ENCODE measurements around the gene IRS2.

IRS2 gene

DNA sequence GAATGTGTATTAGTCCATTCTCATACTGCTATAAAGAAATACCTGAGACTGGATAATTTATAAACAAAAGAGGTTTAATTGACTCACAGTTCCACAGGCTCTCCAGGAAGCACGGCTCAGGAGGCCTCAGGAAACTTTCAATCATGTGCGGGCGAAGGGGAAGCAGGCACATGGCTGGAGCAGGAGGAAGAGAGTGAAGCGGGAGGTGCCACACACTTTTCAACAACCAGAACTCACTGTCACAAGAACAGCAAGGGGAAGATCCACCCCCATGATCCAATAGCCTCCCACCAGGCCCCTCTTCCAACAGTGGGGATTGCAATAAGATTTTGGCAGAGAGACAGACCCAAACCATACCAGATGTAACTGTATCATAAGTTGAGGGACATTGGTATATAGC lies 72.7 kb downstream of the IRS2 start:
- TF ChIP-seq, protein P1, sequence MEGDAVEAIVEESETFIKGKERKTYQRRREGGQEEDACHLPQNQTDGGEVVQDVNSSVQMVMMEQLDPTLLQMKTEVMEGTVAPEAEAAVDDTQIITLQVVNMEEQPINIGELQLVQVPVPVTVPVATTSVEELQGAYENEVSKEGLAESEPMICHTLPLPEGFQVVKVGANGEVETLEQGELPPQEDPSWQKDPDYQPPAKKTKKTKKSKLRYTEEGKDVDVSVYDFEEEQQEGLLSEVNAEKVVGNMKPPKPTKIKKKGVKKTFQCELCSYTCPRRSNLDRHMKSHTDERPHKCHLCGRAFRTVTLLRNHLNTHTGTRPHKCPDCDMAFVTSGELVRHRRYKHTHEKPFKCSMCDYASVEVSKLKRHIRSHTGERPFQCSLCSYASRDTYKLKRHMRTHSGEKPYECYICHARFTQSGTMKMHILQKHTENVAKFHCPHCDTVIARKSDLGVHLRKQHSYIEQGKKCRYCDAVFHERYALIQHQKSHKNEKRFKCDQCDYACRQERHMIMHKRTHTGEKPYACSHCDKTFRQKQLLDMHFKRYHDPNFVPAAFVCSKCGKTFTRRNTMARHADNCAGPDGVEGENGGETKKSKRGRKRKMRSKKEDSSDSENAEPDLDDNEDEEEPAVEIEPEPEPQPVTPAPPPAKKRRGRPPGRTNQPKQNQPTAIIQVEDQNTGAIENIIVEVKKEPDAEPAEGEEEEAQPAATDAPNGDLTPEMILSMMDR (IDR thresholded peaks at IDR 0.05; ENCODE audit: low read depth, low read length) = no peak

DNA sequence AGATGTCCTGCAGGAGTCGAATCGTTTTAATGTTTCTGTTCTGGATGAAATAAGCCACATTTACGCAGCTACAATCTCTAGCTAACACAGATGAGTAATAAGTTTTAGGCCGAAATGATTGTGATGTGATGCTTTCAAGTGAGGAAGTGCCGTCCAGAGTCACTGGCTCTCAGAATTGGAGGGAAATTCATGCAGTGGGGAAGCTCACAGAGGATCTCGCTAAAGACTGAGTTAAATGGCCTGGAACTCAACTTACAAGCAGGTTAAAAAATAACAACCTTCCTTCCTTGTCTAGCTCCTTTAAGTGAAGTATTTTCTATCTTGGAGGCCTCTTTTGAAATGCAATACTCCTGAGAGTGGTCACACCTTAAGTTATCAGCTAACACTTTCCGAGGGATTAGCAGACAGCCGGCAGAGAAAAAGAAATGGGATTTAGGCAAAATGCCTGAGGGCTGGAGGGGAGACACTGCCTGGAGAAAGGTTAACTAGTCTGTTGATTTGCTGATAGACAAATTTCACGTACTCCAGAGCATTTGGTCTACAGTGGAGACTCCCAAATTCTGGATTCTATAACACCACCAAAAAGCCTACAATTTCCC lies 74.2 kb downstream of the IRS2 start:
- H3K4me3 ChIP-seq (ENCODE audit: low read depth, low read length) = no peak overlapping the region
- TF ChIP-seq, protein P1 (IDR thresholded peaks at IDR 0.05; ENCODE audit: low read depth, low read length) = no peak

More for the DNA sequence above, 72.7 kb downstream of the IRS2 start:
- no peak overlapping the region for H3K4me3 ChIP-seq (ENCODE audit: low read depth, low read length)

DNA sequence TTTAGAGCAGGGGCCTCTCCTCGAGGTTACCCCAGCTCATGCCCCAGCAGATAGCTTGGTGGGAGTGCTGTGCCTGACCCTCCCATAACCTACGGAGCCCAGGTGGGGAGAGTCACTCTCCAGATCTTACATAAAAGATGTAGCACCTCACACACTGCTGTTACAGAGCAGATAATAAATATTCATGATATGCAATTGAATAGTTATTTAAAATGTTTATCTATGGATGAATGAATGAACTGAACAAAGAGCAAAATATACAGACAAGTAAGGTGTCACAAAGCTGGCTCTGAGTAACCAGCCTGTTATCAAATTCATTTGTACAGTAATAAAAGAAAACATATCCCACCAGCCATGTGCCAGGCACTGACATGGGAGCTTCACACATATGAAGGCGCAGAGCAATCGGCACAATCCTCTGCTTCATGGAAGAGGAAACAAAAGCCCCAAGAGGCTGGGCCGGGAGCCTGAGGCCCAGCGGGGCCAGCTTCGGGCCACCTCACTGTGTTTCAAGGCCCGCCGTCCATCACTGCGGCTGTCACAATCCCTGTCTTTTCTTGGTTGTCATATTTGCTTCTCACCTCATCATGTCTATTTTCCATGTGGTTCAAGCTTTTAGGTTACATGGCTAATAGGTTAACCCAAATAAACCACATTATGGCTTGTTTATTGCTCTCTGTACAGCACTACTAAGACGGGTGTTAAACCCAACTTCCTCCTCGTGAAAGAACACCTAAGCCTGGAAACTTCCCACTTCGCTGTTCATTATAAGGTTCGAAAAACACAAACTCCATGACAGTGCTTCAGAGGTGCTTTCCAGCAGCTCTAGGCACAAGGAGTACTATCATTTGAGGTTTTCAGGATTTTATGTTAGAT lies 78.4 kb downstream of the IRS2 start:
- TF ChIP-seq, protein P1 (IDR thresholded peaks at IDR 0.05; ENCODE audit: low read depth, low read length) = no peak
- H3K4me3 ChIP-seq (ENCODE audit: low read depth, low read length) = no peak overlapping the region

DNA sequence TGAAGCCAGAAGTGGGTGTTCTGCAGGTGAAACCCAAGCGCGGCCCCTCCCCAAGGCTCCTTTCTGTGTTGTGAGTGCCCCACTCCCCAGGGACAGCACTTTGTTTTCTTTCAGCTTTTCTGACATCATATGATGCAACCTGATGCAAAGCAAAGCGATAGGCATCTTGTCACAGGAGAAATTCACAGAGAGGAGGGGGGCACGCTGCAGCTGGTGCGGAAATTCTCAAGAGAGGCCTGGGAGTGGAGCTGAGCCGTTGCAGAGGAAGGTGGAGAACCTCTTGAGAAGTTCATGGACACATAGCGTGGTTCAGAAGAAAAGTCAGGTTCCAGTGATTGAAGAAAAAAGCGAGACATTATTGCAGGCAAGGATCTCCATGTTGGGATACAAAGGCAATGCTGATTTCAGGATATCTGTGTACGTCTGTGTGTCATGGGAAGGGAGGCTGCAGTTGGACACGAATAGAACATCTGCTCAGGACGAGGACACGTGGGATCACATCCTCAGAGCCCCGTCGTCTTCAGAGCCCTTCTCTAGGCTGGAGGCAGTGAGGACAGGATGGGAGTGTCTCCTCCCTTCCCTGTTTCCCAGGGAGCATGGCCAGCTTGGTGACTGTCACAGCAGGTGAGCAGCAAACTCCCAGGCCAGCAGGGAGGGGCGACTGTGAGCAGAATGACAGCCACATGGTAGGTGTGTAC lies 79.2 kb downstream of the IRS2 start:
- no peak overlapping the region for H3K4me3 ChIP-seq (ENCODE audit: low read depth, low read length)
- TF ChIP-seq, protein P1 (IDR thresholded peaks at IDR 0.05; ENCODE audit: low read depth, low read length) = no peak

DNA sequence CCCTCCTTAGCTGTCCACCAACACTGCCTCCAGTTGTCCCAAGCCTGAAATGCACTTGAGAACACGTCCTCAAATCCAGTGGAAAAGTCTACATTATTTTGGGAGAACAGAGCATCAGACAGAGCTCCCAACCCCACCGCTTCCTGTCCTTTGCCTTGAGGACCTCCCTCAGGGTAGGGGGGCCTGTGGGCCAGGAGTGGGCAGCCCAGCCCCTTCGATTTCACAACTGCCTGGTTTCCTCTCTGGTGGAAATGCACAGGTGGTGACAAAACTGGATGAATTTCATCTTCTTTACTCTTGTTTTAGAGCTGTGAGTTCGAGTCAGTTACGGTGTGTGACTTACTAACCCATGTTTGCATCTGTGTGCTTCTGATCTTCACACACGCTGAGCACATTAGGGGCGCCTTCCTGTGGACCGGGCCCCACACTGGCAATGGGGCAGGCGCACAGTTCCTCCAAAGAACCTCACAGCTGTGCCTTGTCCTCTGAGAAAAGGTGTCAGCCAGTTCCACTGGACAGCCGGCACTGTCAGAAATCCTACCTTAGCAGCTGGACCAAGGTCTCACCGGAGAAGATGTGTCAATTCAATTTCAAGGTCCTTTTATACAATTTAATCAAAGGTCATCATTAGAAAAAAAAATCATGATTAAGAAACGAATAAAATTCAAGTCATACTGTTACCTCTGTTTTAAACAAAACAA lies 80.2 kb downstream of the IRS2 start:
- TF ChIP-seq, protein P1 (IDR thresholded peaks at IDR 0.05; ENCODE audit: low read depth, low read length) = no peak
- H3K4me3 ChIP-seq (ENCODE audit: low read depth, low read length) = no peak overlapping the region

DNA sequence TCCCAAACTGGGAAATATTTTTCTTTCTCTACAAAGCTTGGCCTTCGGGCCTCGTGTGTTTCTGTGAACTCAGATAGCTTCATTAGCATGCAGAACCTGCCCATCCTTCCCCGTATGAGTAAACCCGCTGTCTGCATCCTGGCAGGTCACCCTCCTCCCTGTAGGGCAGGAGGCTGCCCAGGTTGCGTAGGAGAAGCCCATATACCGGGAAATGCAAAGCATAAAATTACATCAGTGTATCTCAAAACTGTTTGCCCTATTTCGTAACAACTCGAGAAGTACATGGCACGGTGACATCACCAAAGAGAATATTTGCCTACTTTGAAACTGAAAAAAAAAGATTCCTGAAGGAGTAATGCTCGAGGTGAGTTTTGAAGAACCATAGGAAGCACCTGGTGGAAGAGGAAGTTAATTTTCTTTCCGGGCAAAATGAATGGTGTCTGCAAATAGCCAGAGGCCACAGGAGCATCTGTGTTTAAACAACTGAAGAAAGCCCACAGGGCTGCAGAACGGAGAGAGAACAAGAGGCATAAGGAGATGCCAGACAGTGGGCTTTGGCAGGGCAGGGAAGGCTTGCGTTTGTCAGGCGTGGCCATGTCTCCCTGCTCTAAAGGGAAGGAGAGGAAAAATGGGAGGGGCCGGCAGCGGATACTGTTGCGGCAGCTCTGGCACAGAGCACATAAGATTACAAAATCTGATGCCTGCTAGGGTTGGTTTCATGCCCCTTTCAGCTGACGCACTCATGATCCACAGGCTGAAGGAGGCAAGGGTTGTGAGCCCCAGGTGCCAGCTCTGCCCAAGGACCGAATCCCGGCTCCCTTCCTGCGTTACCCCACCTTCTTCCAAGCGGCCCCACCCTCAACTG lies 81.4 kb downstream of the IRS2 start:
- H3K4me3 ChIP-seq (ENCODE audit: low read depth, low read length) = no peak overlapping the region
- TF ChIP-seq, protein P1 (IDR thresholded peaks at IDR 0.05; ENCODE audit: low read depth, low read length) = no peak
